ENCODE data around the gene SERGEF. TPM values are rescaled to one million over a fixed set of nuclear protein-coding genes. Genes with fewer than 3 reads are reported as not detected.

SERGEF gene
- total and polyA plus RNA-seq, 2 of the 13 experiments (the other 11 are each of a cell fraction or from before 2014, with no cell fraction given), result 54.5 to 114 TPM

- TF ChIP-seq ZNF687 (CRISPR knock-in tag; IDR thresholded peaks at IDR 0.05) (peak; percentile 94), ZNF75D (CRISPR knock-in tag; IDR thresholded peaks at IDR 0.05; ENCODE audit: borderline replicate concordance) (no peak), ELF4 (CRISPR knock-in tag; IDR thresholded peaks at IDR 0.05; ENCODE audit: borderline replicate concordance) (no peak), FLYWCH1 (CRISPR knock-in tag; IDR thresholded peaks at IDR 0.05) (no peak), SKI (IDR thresholded peaks at IDR 0.05; ENCODE audit: partially characterized antibody) (peak; percentile 84), ZNF740 (CRISPR knock-in tag; IDR thresholded peaks at IDR 0.05) (peak; percentile 87), ZNF615 (CRISPR knock-in tag; IDR thresholded peaks at IDR 0.05; ENCODE audit: borderline replicate concordance) (peak; percentile 87; the same call in 1 of the 2 replicates), ZFP62 (CRISPR knock-in tag; IDR thresholded peaks at IDR 0.05) (no peak), ZUFSP (CRISPR knock-in tag; IDR thresholded peaks at IDR 0.05; ENCODE audit: borderline replicate concordance) (no peak), ZNF260 (CRISPR knock-in tag; IDR thresholded peaks at IDR 0.05; ENCODE audit: borderline replicate concordance, low read depth) (no peak), ZNF20 (CRISPR knock-in tag; IDR thresholded peaks at IDR 0.05) (no peak), HNRNPH1 (optimal IDR thresholded peaks at IDR 0.05; ENCODE audit: low read depth, low read length) (peak; percentile 73), ZBTB38 (CRISPR knock-in tag; IDR thresholded peaks at IDR 0.05) (peak; percentile 66; the same call in 1 of the 2 replicates), RFX1 (IDR thresholded peaks at IDR 0.05) (no peak), ZBTB3 (CRISPR knock-in tag; IDR thresholded peaks at IDR 0.05; ENCODE audit: borderline replicate concordance, low read depth) (peak; percentile 93; the same call in 1 of the 2 replicates), TSC22D2 (CRISPR knock-in tag; IDR thresholded peaks at IDR 0.05; ENCODE audit: borderline replicate concordance) (peak; percentile 86; the same call in 1 of the 2 replicates), XRCC5 (optimal IDR thresholded peaks at IDR 0.05; ENCODE audit: low read length) (peak; percentile 96)
- TF ChIP-seq, protein P1, sequence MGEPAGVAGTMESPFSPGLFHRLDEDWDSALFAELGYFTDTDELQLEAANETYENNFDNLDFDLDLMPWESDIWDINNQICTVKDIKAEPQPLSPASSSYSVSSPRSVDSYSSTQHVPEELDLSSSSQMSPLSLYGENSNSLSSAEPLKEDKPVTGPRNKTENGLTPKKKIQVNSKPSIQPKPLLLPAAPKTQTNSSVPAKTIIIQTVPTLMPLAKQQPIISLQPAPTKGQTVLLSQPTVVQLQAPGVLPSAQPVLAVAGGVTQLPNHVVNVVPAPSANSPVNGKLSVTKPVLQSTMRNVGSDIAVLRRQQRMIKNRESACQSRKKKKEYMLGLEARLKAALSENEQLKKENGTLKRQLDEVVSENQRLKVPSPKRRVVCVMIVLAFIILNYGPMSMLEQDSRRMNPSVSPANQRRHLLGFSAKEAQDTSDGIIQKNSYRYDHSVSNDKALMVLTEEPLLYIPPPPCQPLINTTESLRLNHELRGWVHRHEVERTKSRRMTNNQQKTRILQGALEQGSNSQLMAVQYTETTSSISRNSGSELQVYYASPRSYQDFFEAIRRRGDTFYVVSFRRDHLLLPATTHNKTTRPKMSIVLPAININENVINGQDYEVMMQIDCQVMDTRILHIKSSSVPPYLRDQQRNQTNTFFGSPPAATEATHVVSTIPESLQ (CRISPR knock-in tag; conservative IDR thresholded peaks at IDR 0.05), result no peak
- TF ChIP-seq, protein P2, sequence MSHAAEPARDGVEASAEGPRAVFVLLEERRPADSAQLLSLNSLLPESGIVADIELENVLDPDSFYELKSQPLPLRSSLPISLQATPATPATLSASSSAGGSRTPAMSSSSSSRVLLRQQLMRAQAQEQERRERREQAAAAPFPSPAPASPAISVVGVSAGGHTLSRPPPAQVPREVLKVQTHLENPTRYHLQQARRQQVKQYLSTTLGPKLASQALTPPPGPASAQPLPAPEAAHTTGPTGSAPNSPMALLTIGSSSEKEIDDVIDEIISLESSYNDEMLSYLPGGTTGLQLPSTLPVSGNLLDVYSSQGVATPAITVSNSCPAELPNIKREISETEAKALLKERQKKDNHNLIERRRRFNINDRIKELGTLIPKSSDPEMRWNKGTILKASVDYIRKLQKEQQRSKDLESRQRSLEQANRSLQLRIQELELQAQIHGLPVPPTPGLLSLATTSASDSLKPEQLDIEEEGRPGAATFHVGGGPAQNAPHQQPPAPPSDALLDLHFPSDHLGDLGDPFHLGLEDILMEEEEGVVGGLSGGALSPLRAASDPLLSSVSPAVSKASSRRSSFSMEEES (CRISPR knock-in tag; IDR thresholded peaks at IDR 0.05), result peak; percentile 77
Measured at GRCh38 chr11:17770048-17770652, 242.7 kb downstream of the SERGEF start (continued).
